A549 (cell line): ENCODE data around the gene AQP12B.
"Not testable (repeated sequence)": the region's sequence is repeated elsewhere in the genome, so short reads cannot be mapped to it uniquely, and the experiment has no call there.

Experiments used
- CTCF ChIP-seq: fragments of >200 bp; sonication (Bioruptor Twin); formaldehyde crosslinking; IDR thresholded peaks from 3 replicates; pipeline ENCODE4 v1.5.1; 2016
- POLR2A ChIP-seq: IDR thresholded peaks from 2 replicates; pipeline ENCODE4 v1.6.1; 2012; ENCODE audit warnings: mild to moderate bottlenecking, low read length

GRCh38 chr2:240696469-240696868 lies 13.8 kb upstream of the AQP12B start:
- TF ChIP-seq POLR2A, CTCF: not testable (repeated sequence)
